Gastroesophageal sphincter (tissue), 4 donors: ENCODE measurements around the gene IGFLR1. TPM values are rescaled to one million over a fixed set of nuclear protein-coding genes. Genes with fewer than 3 reads are reported as not detected.

ENCODE experiments used
- ATAC-seq: fragments of 150-250 bp; one replicate; pipeline ENCODE4 v1.9.1; 2016; ENCODE audit warnings: mild to moderate bottlenecking, moderate library complexity
- H3K27ac ChIP-seq, 4 donors: fragments of 200-600 bp; sonication (generic) in 3 of 4; 1 replicate in 3 of 4; 2 replicates in 1 of 4; pipeline ENCODE4 v1.5.1; 2016 to 2019
- H3K27me3 ChIP-seq: fragments of 200-600 bp; sonication (generic); one replicate; pipeline ENCODE4 v1.5.1; 2019
- H3K36me3 ChIP-seq, 2 donors: fragments of 200-600 bp; sonication (generic); one replicate each; pipeline ENCODE4 v1.5.1; 2019; ENCODE audit warnings: control low read depth in 1 of 2
- H3K4me1 ChIP-seq, 3 donors: fragments of 200-600 bp; sonication (generic); 1 replicate in 2 of 3; 2 replicates in 1 of 3; pipeline ENCODE4 v1.5.1; 2016 to 2019; ENCODE audit warnings: control low read depth in 2 of 3
- H3K4me3 ChIP-seq, 2 donors: fragments of 200-600 bp; sonication (generic); one replicate each; pipeline ENCODE4 v1.5.1; 2019; ENCODE audit warnings: mild to moderate bottlenecking in 1 of 2, moderate library complexity in 1 of 2
- H3K9me3 ChIP-seq, 3 donors: fragments of 200-600 bp; sonication (generic); one replicate each; pipeline ENCODE4 v1.5.1; 2017 to 2019; ENCODE audit warnings: control low read depth in 2 of 3
- EP300 ChIP-seq: sonication (generic); formaldehyde crosslinking; IDR thresholded peaks from one replicate; pipeline ENCODE4 v1.6.1; 2017; ENCODE audit warnings: antibody characterized with exemption, mild to moderate bottlenecking
- POLR2A ChIP-seq, 2 donors: fragments of 450-650 bp; IDR thresholded peaks; one replicate each; pipeline ENCODE4 v1.6.1; 2017; ENCODE audit warnings: antibody characterized with exemption in 2 of 2, mild to moderate bottlenecking in 2 of 2, moderate library complexity in 1 of 2
- POLR2AphosphoS5 ChIP-seq: sonication (generic); formaldehyde crosslinking; IDR thresholded peaks from one replicate; pipeline ENCODE4 v1.6.1; 2017; ENCODE audit warnings: antibody characterized with exemption
- WGBS, 2 donors: methylation state at CpG; one replicate each; pipeline ENCODE4 v1.1.5; 2018; ENCODE audit warnings: low coverage in 1 of 2; 5-methylcytosine and 5-hydroxymethylcytosine counted together
- total RNA-seq, 4 donors: library from RNA; depleted of rRNA; stranded (reverse); fragments of >200 nt; gene quantifications; one replicate each; pipeline ENCODE4 v1.1.0, GENCODE V29; 2016
- TF ChIP-seq, protein P1 (sequence below), 4 experiments: fragments of 200-600 bp in 2 of 4; fragments of 450-650 bp in 2 of 4; sonication (generic) in 1 of 4; IDR thresholded peaks; one replicate each; pipeline ENCODE4 v1.5.1; 2017 to 2019; ENCODE audit warnings: antibody characterized with exemption in 4 of 4, mild to moderate bottlenecking in 2 of 4, moderate library complexity in 2 of 4

IGFLR1 gene
- total RNA-seq, 4 donors from 2014 or later, result 4.6 to 14.3 (median 6.7) TPM

- peaks cover 0 to 79% of the 10 kb centered on the region in 2 donors for H3K36me3 ChIP-seq
- no peak overlapping the region for H3K4me3 ChIP-seq
- H3K27me3 ChIP-seq, result no peaks in the 10 kb centered on the region
- 82 to 86% methylated on average over 8 to 12 of the region's 17 CpGs for WGBS, 2 donors
- H3K9me3 ChIP-seq, result no peaks in the 10 kb centered on the region
- peaks cover 0 to 16% (median 0%) of the 10 kb centered on the region in 3 donors for H3K4me1 ChIP-seq
- no peak for ATAC-seq
- TF ChIP-seq POLR2A (IDR thresholded peaks at IDR 0.05) (no peak), POLR2AphosphoS5 (no peak), EP300 (no peak)
- TF ChIP-seq, protein P1, sequence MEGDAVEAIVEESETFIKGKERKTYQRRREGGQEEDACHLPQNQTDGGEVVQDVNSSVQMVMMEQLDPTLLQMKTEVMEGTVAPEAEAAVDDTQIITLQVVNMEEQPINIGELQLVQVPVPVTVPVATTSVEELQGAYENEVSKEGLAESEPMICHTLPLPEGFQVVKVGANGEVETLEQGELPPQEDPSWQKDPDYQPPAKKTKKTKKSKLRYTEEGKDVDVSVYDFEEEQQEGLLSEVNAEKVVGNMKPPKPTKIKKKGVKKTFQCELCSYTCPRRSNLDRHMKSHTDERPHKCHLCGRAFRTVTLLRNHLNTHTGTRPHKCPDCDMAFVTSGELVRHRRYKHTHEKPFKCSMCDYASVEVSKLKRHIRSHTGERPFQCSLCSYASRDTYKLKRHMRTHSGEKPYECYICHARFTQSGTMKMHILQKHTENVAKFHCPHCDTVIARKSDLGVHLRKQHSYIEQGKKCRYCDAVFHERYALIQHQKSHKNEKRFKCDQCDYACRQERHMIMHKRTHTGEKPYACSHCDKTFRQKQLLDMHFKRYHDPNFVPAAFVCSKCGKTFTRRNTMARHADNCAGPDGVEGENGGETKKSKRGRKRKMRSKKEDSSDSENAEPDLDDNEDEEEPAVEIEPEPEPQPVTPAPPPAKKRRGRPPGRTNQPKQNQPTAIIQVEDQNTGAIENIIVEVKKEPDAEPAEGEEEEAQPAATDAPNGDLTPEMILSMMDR (IDR thresholded peaks at IDR 0.05), result no peak
- H3K27ac ChIP-seq, result no peak overlapping the region
Measured at GRCh38 chr19:35764432-35765315, 22.4 kb upstream of the IGFLR1 start.

GRCh38 chr19:35760711-35761349, 18.6 kb upstream of the IGFLR1 start:
- ATAC-seq, result no peak
- no peak for TF ChIP-seq EP300
- H3K27ac ChIP-seq, result no peak overlapping the region
- no peaks in the 10 kb centered on the region for H3K9me3 ChIP-seq
- H3K36me3 ChIP-seq, result peaks cover 0 to 62% of the 10 kb centered on the region in 2 donors
- H3K4me3 ChIP-seq, result no peak overlapping the region
- 83 to 93% methylated on average over 2 to 4 of the region's 4 CpGs for WGBS, 2 donors
- H3K4me1 ChIP-seq, result peaks cover 0 to 39% (median 22%) of the 10 kb centered on the region in 3 donors
- H3K27me3 ChIP-seq, result no peaks in the 10 kb centered on the region

- Histone ChIP-seq H3K27me3 (no peaks in the 10 kb centered on the region), H3K4me1 (peaks cover 0 to 50% (median 28%) of the 10 kb centered on the region in 3 donors), H3K27ac (no peak overlapping the region), H3K9me3 (no peaks in the 10 kb centered on the region), H3K36me3 (peaks cover 0 to 51% of the 10 kb centered on the region in 2 donors), H3K4me3 (no peak overlapping the region)
- no peak for ATAC-seq
- TF ChIP-seq POLR2AphosphoS5 (no peak), POLR2A (IDR thresholded peaks at IDR 0.05) (no peak), EP300 (no peak)
- TF ChIP-seq, protein P1 (IDR thresholded peaks at IDR 0.05), result no peak
- WGBS, 2 donors, result 60% methylated on average over 1 of the region's 2 CpGs; no CpG with 5 or more reads in 1 of the 2 donors
Measured at GRCh38 chr19:35759697-35760096, 17.4 kb upstream of the IGFLR1 start.

- H3K27me3 ChIP-seq, result no peaks in the 10 kb centered on the region
- H3K4me3 ChIP-seq, result peak within 1 kb of the TSS; percentile 51 to 81
- no peaks in the 10 kb centered on the region for H3K9me3 ChIP-seq
- ATAC-seq, result peak; percentile 89
- peaks cover 0 to 64% (median 31%) of the 10 kb centered on the region in 3 donors for H3K4me1 ChIP-seq
- peaks cover 0 to 51% of the 10 kb centered on the region in 2 donors for H3K36me3 ChIP-seq
- peak; percentile 77 to 84 for TF ChIP-seq POLR2A (IDR thresholded peaks at IDR 0.05)
- TF ChIP-seq, protein P1 (IDR thresholded peaks at IDR 0.05), result peak in 1 of 4 experiments; percentile 11
- TF ChIP-seq EP300, result no peak
- TF ChIP-seq POLR2AphosphoS5, result peak; percentile 86
- H3K27ac ChIP-seq, result peak within 1 kb of the TSS; percentile 93 to 99 (median 96)
- 0 to 2% methylated on average over 1 to 22 of the region's 53 CpGs for WGBS, 2 donors
Measured at GRCh38 chr19:35757749-35758608, 15.7 kb upstream of the IGFLR1 start, which contains the start of gene PROSER3. TSS of gene PROSER3 (plus strand) at chr19:35758176. CDS start at chr19:35758216, 40 bp downstream.
